ENCODE measurements around the gene DDX54.

DNA sequence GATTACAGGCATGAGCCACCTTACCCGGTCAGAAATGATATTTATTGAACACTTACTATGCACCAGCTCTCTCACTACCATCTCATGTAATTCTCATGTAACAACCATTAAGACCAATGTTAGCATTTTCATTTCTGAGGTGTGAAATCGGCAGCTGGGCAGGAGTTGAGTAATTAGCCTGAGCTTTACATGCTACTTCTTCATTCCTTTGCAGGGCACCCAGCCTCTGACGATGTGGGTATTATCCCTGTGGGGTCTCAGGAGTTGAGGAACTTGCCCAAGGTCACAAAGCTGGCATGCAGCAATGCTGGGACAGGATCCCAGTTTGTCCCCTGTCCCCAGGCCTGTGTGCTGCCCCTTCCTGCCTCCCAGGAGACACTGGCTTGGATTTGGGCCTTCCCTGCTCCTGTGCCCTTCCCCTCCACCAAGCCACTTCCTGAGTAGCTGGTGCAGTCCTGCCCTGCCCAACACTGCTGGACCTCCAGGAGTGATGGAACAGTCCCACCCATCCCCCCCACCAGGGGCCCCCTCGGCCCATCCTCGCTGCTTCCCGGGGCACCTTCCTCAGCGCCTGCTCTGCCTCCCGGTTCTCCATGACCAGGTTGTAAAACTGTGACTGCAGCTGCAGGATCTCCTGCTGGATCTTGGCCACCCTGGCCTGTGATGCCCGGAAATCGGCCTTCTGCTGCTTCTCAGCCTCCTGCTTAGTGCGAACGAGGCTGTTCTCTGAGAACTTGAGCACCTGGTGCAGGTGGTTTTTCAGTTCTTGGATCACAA lies 14.9 kb upstream of the DDX54 start:
- TF ChIP-seq, protein P1, sequence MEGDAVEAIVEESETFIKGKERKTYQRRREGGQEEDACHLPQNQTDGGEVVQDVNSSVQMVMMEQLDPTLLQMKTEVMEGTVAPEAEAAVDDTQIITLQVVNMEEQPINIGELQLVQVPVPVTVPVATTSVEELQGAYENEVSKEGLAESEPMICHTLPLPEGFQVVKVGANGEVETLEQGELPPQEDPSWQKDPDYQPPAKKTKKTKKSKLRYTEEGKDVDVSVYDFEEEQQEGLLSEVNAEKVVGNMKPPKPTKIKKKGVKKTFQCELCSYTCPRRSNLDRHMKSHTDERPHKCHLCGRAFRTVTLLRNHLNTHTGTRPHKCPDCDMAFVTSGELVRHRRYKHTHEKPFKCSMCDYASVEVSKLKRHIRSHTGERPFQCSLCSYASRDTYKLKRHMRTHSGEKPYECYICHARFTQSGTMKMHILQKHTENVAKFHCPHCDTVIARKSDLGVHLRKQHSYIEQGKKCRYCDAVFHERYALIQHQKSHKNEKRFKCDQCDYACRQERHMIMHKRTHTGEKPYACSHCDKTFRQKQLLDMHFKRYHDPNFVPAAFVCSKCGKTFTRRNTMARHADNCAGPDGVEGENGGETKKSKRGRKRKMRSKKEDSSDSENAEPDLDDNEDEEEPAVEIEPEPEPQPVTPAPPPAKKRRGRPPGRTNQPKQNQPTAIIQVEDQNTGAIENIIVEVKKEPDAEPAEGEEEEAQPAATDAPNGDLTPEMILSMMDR (IDR thresholded peaks at IDR 0.05) = no peak
- TF ChIP-seq POLR2A (IDR thresholded peaks at IDR 0.05) (no peak), POLR2AphosphoS5 (IDR thresholded peaks at IDR 0.05) (no peak), EP300 (IDR thresholded peaks at IDR 0.05) (no peak)

All from sigmoid colon (tissue), 4 donors.